GM23248 (cell line): Measurements from ENCODE around the gene CHCHD4. TPM values are rescaled to one million over a fixed set of nuclear protein-coding genes. Genes with fewer than 3 reads are reported as not detected.

Experiments used
- DNase-seq: peaks from one replicate; pipeline ENCODE4 v3.0.0-alpha.2; 2015
- H2AFZ ChIP-seq: fragments of 200-600 bp; sonication (generic); 2 replicates; pipeline ENCODE4 v1.6.1; 2016; ENCODE audit warnings: antibody characterized with exemption
- H3F3A ChIP-seq: fragments of 200-600 bp; sonication (generic); 2 replicates; pipeline ENCODE4 v1.6.1; 2016; ENCODE audit warnings: mild to moderate bottlenecking, antibody characterized with exemption, mixed run types; ENCODE audit not compliant: insufficient read depth
- H3K27ac ChIP-seq: fragments of 200-600 bp; sonication (generic); 2 replicates; pipeline ENCODE4 v1.5.1; 2016; ENCODE audit warnings: mild to moderate bottlenecking
- H3K27me3 ChIP-seq: fragments of 200-600 bp; sonication (generic); replicated peaks from 2 replicates; pipeline ENCODE4 v1.6.1; 2016; ENCODE audit warnings: mild to moderate bottlenecking; ENCODE audit not compliant: insufficient read depth
- H3K36me3 ChIP-seq: fragments of 200-600 bp; sonication (generic); 2 replicates; pipeline ENCODE4 v1.6.1; 2016; ENCODE audit warnings: low read depth, mild to moderate bottlenecking
- H3K4me1 ChIP-seq: fragments of 200-600 bp; sonication (generic); 2 replicates; pipeline ENCODE4 v1.6.1; 2016; ENCODE audit warnings: mild to moderate bottlenecking; ENCODE audit not compliant: insufficient read depth
- H3K4me2 ChIP-seq: fragments of 200-600 bp; sonication (generic); one replicate; pipeline ENCODE4 v1.6.1; 2016; ENCODE audit warnings: mild to moderate bottlenecking; ENCODE audit not compliant: unreplicated experiment
- H3K4me3 ChIP-seq: fragments of 200-600 bp; sonication (generic); 2 replicates; pipeline ENCODE4 v1.5.1; 2016; ENCODE audit warnings: mild to moderate bottlenecking
- H3K79me2 ChIP-seq: fragments of 200-600 bp; sonication (generic); 2 replicates; pipeline ENCODE4 v1.6.1; 2016; ENCODE audit warnings: mild to moderate bottlenecking; ENCODE audit not compliant: insufficient read depth
- H3K9ac ChIP-seq: fragments of 200-600 bp; sonication (generic); 2 replicates; pipeline ENCODE4 v1.6.1; 2016; ENCODE audit warnings: mild to moderate bottlenecking
- H3K9me2 ChIP-seq: fragments of 200-600 bp; sonication (generic); 2 replicates; pipeline ENCODE4 v1.6.1; 2016; ENCODE audit warnings: mixed run types, mild to moderate bottlenecking, moderate library complexity; ENCODE audit not compliant: insufficient read depth
- H3K9me3 ChIP-seq: fragments of 200-600 bp; sonication (generic); one replicate; pipeline ENCODE4 v1.6.1; 2017; ENCODE audit warnings: low read depth
- H4K20me1 ChIP-seq: fragments of 200-600 bp; sonication (generic); 2 replicates; pipeline ENCODE4 v1.6.0; 2016; ENCODE audit not compliant: insufficient read depth
- EZH2 ChIP-seq: fragments of 200-600 bp; sonication (generic); IDR thresholded peaks from 2 replicates; pipeline ENCODE4 v1.6.1; 2018; ENCODE audit warnings: antibody characterized with exemption, mild to moderate bottlenecking; ENCODE audit not compliant: insufficient read depth, poor library complexity, severe bottlenecking
- EZH2phosphoT487 ChIP-seq: fragments of 200-600 bp; sonication (generic); IDR thresholded peaks from 2 replicates; pipeline ENCODE4 v1.6.1; 2018; ENCODE audit warnings: antibody characterized with exemption, moderate library complexity, mild to moderate bottlenecking, low read depth; ENCODE audit not compliant: insufficient read depth
- WGBS, 2 experiments: methylation state at CpG; one replicate each; pipeline ENCODE4 v1.1.6; 2015 to 2017; ENCODE audit warnings: low lambda C conversion rate in 2 of 2, low coverage in 1 of 2; ENCODE audit errors: missing lambda C conversion rate in 2 of 2; 5-methylcytosine and 5-hydroxymethylcytosine counted together
- in situ Hi-C: fragments of 300-500 bp; cut with MboI; formaldehyde crosslinking; loops from 2 replicates; pipeline ENCODE4 v1.15.0; 2020
- polyA plus RNA-seq: library from polyadenylated mRNA; unstranded; fragments of >200 nt; fragmentation: Nextera tagmentation; extraction: Ambion mirVana; gene quantifications from 2 replicates; pipeline ENCODE4 v1.2.1, GENCODE V29; 2016
- total RNA-seq: library from RNA; depleted of rRNA; stranded (reverse); fragments of >200 nt; shearing (Covaris generic); gene quantifications from 2 replicates; pipeline ENCODE4 v1.2.3, GENCODE V29; 2014

Gene CHCHD4
- total and polyA plus RNA-seq, 2 experiments from 2014 or later, result 12.3 to 15.1 TPM

DNA sequence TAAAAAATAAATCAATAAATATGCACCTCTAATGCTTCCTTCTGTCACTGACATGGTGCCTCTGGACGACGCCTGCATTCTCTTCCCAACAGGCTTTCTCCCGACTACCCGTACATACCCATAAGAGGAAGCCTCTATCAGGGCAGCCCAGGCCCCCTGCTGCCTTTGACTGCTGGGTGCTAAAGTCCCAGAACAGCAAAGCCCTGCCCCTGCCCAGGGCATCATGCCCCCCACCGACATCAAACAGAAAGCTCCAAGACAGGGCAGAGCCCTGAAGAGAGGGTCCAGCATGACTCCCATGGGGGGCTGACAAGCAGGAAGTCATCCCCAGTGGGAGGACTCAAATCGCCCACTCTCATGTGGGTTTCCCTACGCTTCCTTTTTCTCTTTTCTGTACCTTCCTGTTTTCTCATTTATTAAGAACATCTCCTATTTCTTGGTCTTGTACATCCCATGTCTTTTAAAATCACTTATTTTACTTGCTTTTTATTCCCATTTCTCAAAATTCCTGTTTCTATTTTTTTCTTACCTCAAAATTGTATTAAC lies 30.3 kb upstream of the CHCHD4 start:
- no peaks in the 10 kb centered on the region for H3K9me2 ChIP-seq
- no peaks in the 10 kb centered on the region for H3K27me3 ChIP-seq
- DNase-seq, result no peak
- H3K9ac ChIP-seq, result no peak overlapping the region
- no peak overlapping the region for H3K4me2 ChIP-seq
- H3K27ac ChIP-seq, result no peak overlapping the region
- H3K36me3 ChIP-seq, result peaks cover 64% of the 10 kb centered on the region
- no peaks in the 10 kb centered on the region for H3K9me3 ChIP-seq
- 87 to 91% methylated on average over 7 of the region's 7 CpGs for whole genome bisulfite sequencing, 2 experiments
- no peak overlapping the region for H3K4me3 ChIP-seq
- H2AFZ ChIP-seq, result no peak overlapping the region
- H3K4me1 ChIP-seq, result no peaks in the 10 kb centered on the region
- TF ChIP-seq EZH2phosphoT487 (no peak), EZH2 (no peak)
- peaks cover 63% of the 10 kb centered on the region for H3K79me2 ChIP-seq
- in situ Hi-C loops, result no loop called here
- H4K20me1 ChIP-seq, result no peaks in the 10 kb centered on the region
- peaks cover 4% of the 10 kb centered on the region; the same call in 1 of the 2 replicates for H3F3A ChIP-seq

DNA sequence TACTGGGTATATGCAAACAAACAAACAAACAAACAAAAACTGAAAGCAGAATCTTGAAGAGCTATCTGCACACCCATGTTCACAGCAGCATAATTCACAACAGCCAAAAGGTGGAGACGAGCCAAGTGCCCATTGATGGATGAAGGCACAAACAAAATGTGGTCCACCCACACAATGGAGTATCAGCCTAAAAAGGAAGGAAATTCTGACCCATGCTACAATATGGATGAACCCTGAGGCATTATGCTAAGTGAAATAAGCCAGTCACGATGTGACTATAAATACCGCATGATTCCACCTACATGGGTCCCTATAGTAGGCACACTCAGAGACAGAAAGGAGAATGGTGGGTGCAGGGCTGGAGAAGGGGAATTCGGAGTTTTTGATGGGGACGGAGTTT lies 29.6 kb upstream of the CHCHD4 start:
- Histone ChIP-seq H3K4me3 (no peak overlapping the region), H4K20me1 (no peaks in the 10 kb centered on the region), H2AFZ (no peak overlapping the region), H3K36me3 (peaks cover 57% of the 10 kb centered on the region), H3F3A (peaks cover 4% of the 10 kb centered on the region; the same call in 1 of the 2 replicates), H3K27me3 (no peaks in the 10 kb centered on the region), H3K9me3 (no peaks in the 10 kb centered on the region), H3K79me2 (peaks cover 57% of the 10 kb centered on the region), H3K9me2 (no peaks in the 10 kb centered on the region), H3K4me2 (no peak overlapping the region), H3K9ac (no peak overlapping the region), H3K27ac (no peak overlapping the region), H3K4me1 (no peaks in the 10 kb centered on the region)
- no peak for DNase-seq
- in situ Hi-C loops, result no loop called here
- TF ChIP-seq EZH2phosphoT487, result no peak
- WGBS, 2 experiments, result 93 to 94% methylated on average over 5 of the region's 5 CpGs

- WGBS, 2 experiments, result 83 to 85% methylated on average over 6 of the region's 6 CpGs
- no peak for DNase-seq
- no peaks in the 10 kb centered on the region for H3K27me3 ChIP-seq
- in situ Hi-C loops, result no loop called here
- H2AFZ ChIP-seq, result no peak overlapping the region
- TF ChIP-seq EZH2phosphoT487 (no peak), EZH2 (no peak)
- H3K27ac ChIP-seq, result no peak overlapping the region
- H3K36me3 ChIP-seq, result peaks cover 51% of the 10 kb centered on the region
- no peaks in the 10 kb centered on the region for H3K4me1 ChIP-seq
- H3K4me3 ChIP-seq, result no peak overlapping the region
- no peaks in the 10 kb centered on the region for H3K9me2 ChIP-seq
- H3K79me2 ChIP-seq, result peaks cover 51% of the 10 kb centered on the region
- peaks cover 4% of the 10 kb centered on the region; the same call in 1 of the 2 replicates for H3F3A ChIP-seq
- no peaks in the 10 kb centered on the region for H3K9me3 ChIP-seq
- no peak overlapping the region for H3K9ac ChIP-seq
- no peaks in the 10 kb centered on the region for H4K20me1 ChIP-seq
- H3K4me2 ChIP-seq, result no peak overlapping the region
Observed at GRCh38 chr3:14153663-14154062, 29.0 kb upstream of the CHCHD4 start.

DNA sequence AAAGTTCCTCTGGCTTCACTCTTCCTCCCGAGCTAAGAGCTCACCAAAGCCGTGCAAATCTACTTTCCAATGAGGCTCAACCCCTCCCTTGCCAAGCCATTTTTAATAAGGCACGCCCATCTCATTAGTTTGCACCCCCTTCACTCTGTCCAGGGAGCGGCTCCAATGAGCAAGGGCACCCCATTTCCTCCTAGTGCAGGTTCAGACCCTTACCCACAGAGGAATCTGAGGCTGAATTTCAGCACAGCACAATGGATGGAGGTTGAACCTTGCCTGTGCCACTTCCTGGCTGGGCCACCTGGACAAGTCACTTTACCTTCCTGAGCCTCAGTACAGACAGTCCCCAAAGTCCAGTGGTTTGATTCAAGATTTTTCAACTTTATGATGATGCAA lies 28.3 kb upstream of the CHCHD4 start:
- Histone ChIP-seq H3K27me3 (no peaks in the 10 kb centered on the region), H3K4me3 (no peak overlapping the region), H2AFZ (no peak overlapping the region), H3K9me3 (no peaks in the 10 kb centered on the region), H3K27ac (no peak overlapping the region), H3K9ac (no peak overlapping the region), H3K79me2 (peaks cover 46% of the 10 kb centered on the region), H3F3A (peaks cover 4% of the 10 kb centered on the region; the same call in 1 of the 2 replicates), H4K20me1 (no peaks in the 10 kb centered on the region), H3K9me2 (no peaks in the 10 kb centered on the region), H3K4me2 (no peak overlapping the region), H3K36me3 (peaks cover 44% of the 10 kb centered on the region), H3K4me1 (no peaks in the 10 kb centered on the region)
- TF ChIP-seq EZH2phosphoT487 (no peak), EZH2 (no peak)
- in situ Hi-C loops, result no loop called here
- DNase-seq, result no peak
- WGBS, 2 experiments, result 89 to 93% methylated on average over 4 of the region's 4 CpGs
